ENCODE data around the gene YPEL2.

YPEL2 gene

GRCh38 chr17:59304811-59305210, 26.6 kb upstream of the YPEL2 start (continued):
- TF ChIP-seq, protein P1, sequence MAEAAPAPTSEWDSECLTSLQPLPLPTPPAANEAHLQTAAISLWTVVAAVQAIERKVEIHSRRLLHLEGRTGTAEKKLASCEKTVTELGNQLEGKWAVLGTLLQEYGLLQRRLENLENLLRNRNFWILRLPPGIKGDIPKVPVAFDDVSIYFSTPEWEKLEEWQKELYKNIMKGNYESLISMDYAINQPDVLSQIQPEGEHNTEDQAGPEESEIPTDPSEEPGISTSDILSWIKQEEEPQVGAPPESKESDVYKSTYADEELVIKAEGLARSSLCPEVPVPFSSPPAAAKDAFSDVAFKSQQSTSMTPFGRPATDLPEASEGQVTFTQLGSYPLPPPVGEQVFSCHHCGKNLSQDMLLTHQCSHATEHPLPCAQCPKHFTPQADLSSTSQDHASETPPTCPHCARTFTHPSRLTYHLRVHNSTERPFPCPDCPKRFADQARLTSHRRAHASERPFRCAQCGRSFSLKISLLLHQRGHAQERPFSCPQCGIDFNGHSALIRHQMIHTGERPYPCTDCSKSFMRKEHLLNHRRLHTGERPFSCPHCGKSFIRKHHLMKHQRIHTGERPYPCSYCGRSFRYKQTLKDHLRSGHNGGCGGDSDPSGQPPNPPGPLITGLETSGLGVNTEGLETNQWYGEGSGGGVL (tag by site-specific recombination; IDR thresholded peaks at IDR 0.05): no peak

DNA sequence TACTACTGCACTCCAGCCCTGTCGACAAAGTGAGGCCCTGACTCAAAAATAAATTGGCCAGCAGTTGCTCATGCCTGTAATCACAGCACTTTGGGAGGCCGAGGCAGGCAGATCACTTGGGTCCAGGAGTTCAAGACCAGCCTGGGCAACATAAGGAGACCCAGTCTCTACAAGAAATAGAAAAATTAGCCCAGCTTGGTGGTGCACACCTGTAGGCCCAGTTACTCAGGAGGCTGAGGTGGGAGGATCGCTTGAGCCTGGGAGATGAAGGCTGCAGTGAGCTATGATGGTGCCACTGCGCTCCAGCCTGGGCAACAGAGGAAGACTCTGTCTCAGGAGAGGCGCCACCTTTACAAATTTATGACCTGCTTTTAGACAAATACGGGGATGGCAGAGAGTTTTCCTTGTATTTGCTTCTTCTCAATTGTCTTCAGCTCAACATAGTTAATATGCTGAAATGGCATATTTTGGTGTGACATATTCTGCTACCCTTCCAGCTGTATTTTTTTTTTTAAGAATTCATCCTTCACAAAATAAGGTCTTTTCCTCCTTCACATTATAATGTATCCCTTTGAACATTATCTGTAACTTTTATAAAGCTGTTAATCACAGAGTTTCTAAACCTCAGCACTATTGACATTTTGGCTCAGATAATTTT, 21.1 kb upstream of the YPEL2 start:
- no peaks in the 10 kb centered on the region for H3K9me3 ChIP-seq (ENCODE audit: control insufficient read depth, insufficient read depth, low read depth, low read length)
- CTCF ChIA-PET: interaction anchor here (0.6 to 12.1 kb wide), 43 partner anchors 10 to 1248 kb away, joined by 3 to 290 read pairs (median 4); partner anchors contain the start of genes GDPD1 and SMG8

More for the DNA sequence above, 21.1 kb upstream of the YPEL2 start:
- Histone ChIP-seq H3K4me3 (ENCODE audit: low read depth, low read length) (no peak overlapping the region), H3K36me3 (ENCODE audit: control insufficient read depth in 2 of 2, insufficient read depth in 1 of 2, low read length in 2 of 2) (no peaks in the 10 kb centered on the region), H3K27ac (ENCODE audit: extremely low read depth, low read depth, low read length) (no peak overlapping the region), H3K4me1 (ENCODE audit: control insufficient read depth, insufficient read depth, low read length) (no peaks in the 10 kb centered on the region)
- TF ChIP-seq GLIS2 (tag by site-specific recombination; IDR thresholded peaks at IDR 0.05) (no peak), SP7 (tag by site-specific recombination; IDR thresholded peaks at IDR 0.05) (no peak), ZNF701 (tag by site-specific recombination; IDR thresholded peaks at IDR 0.05) (no peak), FEZF1 (tag by site-specific recombination; IDR thresholded peaks at IDR 0.05) (no peak), SCRT1 (tag by site-specific recombination; IDR thresholded peaks at IDR 0.05; ENCODE audit: borderline replicate concordance) (no peak), HOXA7 (CRISPR knock-in tag; IDR thresholded peaks at IDR 0.05; ENCODE audit: borderline replicate concordance) (no peak), GFI1B (tag by site-specific recombination; IDR thresholded peaks at IDR 0.05) (no peak), ZNF394 (tag by site-specific recombination; IDR thresholded peaks at IDR 0.05; ENCODE audit: borderline replicate concordance) (no peak), ZNF155 (tag by site-specific recombination; IDR thresholded peaks at IDR 0.05) (no peak), GLI2 (tag by site-specific recombination; IDR thresholded peaks at IDR 0.05; ENCODE audit: borderline replicate concordance, low read depth) (no peak), ZNF518A (tag by site-specific recombination; conservative IDR thresholded peaks at IDR 0.05; ENCODE audit: low read depth) (no peak), ZNF610 (tag by site-specific recombination; IDR thresholded peaks at IDR 0.05; ENCODE audit: borderline replicate concordance) (no peak), ZNF274 (IDR thresholded peaks at IDR 0.05; ENCODE audit: low read length) (no peak), ZNF274 (tag by site-specific recombination; IDR thresholded peaks at IDR 0.05; ENCODE audit: borderline replicate concordance) (no peak), TRIM28 (IDR thresholded peaks at IDR 0.05; ENCODE audit: borderline replicate concordance, low read length) (no peak), AEBP2 (tag by site-specific recombination; IDR thresholded peaks at IDR 0.05; ENCODE audit: borderline replicate concordance) (no peak)
- TF ChIP-seq, protein P2, sequence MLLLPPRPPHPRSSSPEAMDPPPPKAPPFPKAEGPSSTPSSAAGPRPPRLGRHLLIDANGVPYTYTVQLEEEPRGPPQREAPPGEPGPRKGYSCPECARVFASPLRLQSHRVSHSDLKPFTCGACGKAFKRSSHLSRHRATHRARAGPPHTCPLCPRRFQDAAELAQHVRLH (tag by site-specific recombination; IDR thresholded peaks at IDR 0.05): no peak
- TF ChIP-seq, protein P3, sequence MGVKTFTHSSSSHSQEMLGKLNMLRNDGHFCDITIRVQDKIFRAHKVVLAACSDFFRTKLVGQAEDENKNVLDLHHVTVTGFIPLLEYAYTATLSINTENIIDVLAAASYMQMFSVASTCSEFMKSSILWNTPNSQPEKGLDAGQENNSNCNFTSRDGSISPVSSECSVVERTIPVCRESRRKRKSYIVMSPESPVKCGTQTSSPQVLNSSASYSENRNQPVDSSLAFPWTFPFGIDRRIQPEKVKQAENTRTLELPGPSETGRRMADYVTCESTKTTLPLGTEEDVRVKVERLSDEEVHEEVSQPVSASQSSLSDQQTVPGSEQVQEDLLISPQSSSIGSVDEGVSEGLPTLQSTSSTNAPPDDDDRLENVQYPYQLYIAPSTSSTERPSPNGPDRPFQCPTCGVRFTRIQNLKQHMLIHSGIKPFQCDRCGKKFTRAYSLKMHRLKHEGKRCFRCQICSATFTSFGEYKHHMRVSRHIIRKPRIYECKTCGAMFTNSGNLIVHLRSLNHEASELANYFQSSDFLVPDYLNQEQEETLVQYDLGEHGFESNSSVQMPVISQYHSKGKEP (tag by site-specific recombination; IDR thresholded peaks at IDR 0.05): no peak
- TF ChIP-seq, protein P4, sequence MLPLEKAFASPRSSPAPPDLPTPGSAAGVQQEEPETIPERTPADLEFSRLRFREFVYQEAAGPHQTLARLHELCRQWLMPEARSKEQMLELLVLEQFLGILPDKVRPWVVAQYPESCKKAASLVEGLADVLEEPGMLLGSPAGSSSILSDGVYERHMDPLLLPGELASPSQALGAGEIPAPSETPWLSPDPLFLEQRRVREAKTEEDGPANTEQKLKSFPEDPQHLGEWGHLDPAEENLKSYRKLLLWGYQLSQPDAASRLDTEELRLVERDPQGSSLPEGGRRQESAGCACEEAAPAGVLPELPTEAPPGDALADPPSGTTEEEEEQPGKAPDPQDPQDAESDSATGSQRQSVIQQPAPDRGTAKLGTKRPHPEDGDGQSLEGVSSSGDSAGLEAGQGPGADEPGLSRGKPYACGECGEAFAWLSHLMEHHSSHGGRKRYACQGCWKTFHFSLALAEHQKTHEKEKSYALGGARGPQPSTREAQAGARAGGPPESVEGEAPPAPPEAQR (tag by site-specific recombination; IDR thresholded peaks at IDR 0.05): no peak
- POLR2A ChIA-PET: interaction anchor here (0.6 to 1.2 kb wide), 2 partner anchors 90 to 255 kb away, joined by 3 read pairs; partner anchors contain the start of genes DHX40 and GDPD1

Data from HEK293 (cell line).